Epithelial cell of proximal tubule (primary cell): ENCODE data around the gene AATK. TPM values are rescaled to one million over a fixed set of nuclear protein-coding genes. Genes with fewer than 3 reads are reported as not detected.

ENCODE experiments used
- DNase-seq: peaks from one replicate; pipeline ENCODE4 v3.0.0-alpha.2; 2011; ENCODE audit warnings: low read depth
- H3K4me3 ChIP-seq: 2 replicates; pipeline ENCODE4 v1.5.1; 2011; ENCODE audit warnings: low read depth, mild to moderate bottlenecking, low read length
- total RNA-seq: library from RNA; depleted of rRNA; stranded (reverse); fragments of >200 nt; gene quantifications from 2 replicates; pipeline ENCODE4 v1.2.3, GENCODE V29; 2015
- TF ChIP-seq, protein P1 (sequence below): conservative IDR thresholded peaks from 2 replicates; pipeline ENCODE4 v1.5.1; 2012; ENCODE audit warnings: low read depth, mild to moderate bottlenecking, low read length

AATK gene
- total RNA-seq, 1 donor from 2014 or later: 0.52 TPM

DNA sequence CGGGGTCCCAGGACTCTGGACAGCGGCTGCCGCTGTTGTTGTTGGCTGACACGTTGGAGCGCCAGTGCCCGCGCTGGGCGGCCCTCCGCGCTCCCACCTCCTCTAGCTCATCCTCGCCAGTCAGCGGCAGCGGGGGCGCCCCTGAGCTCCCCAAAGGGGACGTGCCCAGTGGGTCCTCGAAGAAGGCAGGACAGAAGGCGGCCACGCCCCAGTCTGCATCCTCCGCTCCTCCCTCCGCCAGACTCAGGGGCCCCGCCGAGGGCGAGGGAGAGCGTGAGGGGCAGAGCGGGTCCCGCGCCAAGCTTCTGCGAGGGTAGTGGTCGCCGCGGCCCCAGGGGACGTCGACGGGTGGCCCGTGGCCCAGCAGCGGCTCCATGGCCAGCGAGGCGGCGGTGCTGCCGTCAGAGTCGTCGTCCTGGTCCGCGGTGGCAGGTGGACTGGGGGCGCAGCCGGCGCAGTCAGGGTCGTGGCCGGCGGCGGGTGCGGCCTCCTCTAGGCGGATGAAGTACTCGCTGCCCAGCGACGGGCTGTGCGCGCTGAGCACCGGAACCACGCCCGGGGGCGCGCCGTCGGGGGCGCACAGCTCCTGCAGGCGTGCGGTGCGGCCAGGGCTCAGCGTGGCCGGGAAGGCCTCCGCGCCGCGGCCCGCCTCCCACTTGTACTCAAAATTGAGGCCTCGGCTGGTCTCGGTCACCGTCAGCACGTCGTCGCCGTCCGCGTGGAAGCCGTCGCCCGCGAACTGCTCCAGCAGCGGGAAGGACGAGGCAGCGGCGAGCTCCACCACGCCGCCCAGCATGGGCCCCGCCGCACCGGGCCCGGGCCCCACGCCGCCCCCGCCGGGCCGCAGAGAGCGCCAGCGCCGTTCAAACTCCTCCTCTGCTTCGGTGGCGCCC, 43.9 kb downstream of the AATK start:
- TF ChIP-seq, protein P1, sequence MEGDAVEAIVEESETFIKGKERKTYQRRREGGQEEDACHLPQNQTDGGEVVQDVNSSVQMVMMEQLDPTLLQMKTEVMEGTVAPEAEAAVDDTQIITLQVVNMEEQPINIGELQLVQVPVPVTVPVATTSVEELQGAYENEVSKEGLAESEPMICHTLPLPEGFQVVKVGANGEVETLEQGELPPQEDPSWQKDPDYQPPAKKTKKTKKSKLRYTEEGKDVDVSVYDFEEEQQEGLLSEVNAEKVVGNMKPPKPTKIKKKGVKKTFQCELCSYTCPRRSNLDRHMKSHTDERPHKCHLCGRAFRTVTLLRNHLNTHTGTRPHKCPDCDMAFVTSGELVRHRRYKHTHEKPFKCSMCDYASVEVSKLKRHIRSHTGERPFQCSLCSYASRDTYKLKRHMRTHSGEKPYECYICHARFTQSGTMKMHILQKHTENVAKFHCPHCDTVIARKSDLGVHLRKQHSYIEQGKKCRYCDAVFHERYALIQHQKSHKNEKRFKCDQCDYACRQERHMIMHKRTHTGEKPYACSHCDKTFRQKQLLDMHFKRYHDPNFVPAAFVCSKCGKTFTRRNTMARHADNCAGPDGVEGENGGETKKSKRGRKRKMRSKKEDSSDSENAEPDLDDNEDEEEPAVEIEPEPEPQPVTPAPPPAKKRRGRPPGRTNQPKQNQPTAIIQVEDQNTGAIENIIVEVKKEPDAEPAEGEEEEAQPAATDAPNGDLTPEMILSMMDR: no peak
- no peak overlapping the region for H3K4me3 ChIP-seq
- no peak for DNase-seq

DNA sequence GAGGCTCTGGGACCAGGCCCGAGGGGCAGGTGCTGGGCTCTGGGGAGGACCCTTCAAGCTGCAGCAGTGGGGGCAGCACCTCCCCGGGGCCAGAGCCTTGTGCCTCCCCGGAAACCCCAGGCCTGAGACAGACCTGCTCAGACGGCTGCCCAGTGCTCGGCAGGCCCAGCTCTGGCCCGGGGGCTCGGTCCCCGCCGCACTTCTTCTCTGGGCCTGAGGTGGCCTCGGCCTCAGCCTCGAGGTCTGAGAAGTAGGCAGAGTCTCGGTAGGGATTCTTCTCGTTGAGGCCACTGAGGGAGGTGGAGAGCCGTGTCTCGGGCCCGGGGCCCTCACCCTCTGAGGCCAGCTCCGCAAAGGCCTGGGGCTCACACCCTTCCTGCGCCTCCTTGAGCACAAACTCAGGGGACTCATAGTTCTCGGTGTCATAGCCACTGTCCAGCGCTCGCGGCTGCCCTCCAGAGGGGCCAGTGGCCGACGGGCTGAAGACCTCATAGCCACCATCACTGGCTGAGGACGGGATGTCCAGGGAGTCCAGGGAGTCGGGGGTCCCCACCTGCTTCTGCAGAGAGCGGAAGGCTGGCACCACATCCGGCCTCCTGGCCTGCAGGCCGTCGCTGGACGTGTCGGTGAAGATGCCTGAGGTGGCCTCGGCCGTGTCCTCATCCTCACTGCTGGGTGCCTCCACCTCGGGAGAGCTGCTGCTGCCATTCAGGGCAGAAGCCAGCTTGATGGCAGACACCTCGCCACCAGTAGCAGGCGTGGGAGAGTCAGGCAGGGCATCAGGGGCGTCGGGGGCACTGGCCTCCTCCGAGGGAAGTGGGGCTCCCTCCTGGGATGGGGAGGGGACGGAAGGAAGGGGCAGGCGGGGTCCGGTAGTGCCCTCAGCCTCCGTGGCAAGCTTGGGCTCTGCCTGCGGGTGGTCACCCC, 45.1 kb downstream of the AATK start:
- no peak for DNase-seq
- H3K4me3 ChIP-seq: no peak overlapping the region
- TF ChIP-seq, protein P1: no peak

DNA sequence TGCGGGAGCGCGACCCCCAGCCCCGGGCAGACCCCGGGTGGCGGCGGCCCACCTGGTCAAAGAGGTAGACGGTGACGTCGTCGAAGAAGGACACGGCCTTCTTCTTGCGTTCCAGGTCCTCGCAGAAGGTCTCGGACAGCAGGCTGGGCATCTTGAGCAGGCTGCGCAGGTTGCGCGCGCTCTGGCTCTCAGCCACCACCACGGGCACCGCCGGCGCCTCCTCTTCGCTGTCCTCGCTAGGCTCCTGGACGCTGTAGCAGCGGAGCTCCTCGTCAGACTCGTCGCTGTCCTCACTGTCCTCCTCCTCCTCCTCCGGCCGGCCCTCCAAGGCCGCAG, 45.9 kb downstream of the AATK start:
- H3K4me3 ChIP-seq: no peak overlapping the region
- TF ChIP-seq, protein P1: no peak
- no peak for DNase-seq

DNA sequence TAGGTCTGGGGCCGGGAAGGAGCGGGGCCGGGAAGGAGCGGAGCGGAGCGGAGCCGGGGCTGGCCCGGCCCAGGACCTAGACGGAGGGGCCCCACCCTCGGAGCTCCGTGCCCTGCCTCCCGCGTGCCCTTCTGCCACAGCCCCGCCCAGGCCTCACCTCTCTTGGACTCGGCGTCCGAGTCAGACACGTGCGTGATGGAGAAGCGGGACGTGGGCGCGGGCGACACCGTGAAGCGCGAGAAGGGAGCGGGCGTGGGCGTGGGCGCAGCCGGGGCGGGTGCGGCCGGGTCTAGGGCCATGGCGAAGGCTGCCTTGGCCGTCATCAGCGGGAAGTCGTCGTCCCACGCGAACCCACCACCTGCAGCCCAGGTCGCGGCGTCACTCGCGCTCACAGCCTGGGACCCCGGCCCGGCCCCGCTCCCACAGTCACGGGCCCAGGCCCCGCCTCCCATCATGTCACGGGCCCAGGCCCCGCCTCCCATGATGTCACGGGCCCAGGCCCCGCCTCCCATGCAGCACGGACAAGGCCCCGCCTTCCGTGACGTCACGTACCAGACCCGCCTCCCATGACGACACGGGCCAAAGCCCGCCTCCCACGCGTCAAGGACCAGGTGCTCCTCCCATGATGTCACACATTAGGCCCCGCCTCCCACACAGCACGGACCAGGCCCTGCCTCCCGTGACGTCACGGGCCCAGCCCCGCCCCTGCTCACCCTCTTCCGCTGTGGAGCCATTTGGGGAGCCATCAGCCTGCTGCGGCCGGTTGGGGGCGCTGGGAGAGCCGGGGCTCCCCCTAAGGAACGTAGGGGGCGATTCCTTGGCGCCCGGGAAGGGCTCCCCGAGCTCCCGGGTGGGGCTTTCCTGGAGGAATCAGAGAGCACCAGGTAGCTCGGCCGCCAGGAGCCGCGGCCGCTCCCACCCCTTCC, 46.5 kb downstream of the AATK start:
- H3K4me3 ChIP-seq: peak overlapping the region; percentile 49
- peak; percentile 35 for DNase-seq
- TF ChIP-seq, protein P1: no peak

DNA sequence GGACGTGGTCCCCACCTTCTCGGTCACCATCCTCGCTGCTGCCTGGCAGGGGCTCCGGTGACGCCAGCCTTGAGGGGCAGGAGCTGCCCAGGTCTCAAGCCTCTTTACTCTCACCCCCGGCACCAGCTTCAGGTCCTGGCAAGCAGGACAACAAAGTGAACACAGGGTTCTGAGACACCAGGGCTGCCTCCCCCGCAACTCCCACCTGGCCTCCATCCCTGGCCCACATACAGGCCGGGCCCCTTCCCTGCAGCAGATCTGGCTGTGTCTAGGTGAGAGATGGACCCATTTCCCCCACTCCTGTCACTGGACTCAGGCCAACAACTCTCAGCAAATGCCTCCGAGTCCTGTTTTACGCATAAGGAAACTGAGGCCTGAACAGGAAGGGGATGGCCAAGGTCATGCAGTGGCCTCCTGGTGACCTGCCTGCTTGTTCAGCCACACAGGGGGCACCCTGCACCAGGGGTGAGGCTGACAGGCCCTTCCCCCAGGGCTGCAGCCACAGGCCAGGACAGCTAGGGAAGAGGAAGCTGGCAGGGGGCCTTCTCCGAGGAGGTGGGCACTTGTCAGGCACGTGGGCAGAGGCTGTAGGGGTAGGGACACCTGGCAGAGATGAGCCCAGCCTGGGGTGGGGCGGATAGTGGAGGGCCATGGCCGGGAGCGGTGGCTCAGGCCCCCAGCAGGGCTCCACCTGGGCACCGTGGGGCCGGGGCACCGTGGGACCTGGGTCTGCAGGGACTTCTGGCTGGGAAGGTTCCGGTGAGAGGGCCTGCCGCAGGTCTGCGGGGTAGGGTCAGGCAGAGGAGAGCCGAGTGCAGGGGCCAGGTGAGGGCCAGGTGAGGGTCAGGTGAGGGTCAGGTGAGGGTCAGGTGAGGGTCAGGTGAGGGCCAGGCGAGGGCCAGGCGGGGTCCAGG, 47.5 kb downstream of the AATK start:
- H3K4me3 ChIP-seq: peak overlapping the region; percentile 49
- no peak for DNase-seq
- TF ChIP-seq, protein P1: no peak
